Fibroblast of gingiva (primary cell): ENCODE data around the gene SRR.
A peak's percentile ranks its signal among the peaks of the same experiment; 100 is the strongest.
"Not testable (repeated sequence)": the region's sequence is repeated elsewhere in the genome, so short reads cannot be mapped to it uniquely, and the experiment has no call there.

Source experiments
- DNase-seq: peaks from one replicate; pipeline ENCODE4 v3.0.0-alpha.2; 2011; ENCODE audit warnings: low read depth

The SRR gene

GRCh38 chr17:2289878-2290478, 13.8 kb upstream of the SRR start:
- DNase-seq, result no peak

- no peak for DNase-seq
Observed at GRCh38 chr17:2292100-2292499, 11.7 kb upstream of the SRR start.

- no peak for DNase-seq
Observed at GRCh38 chr17:2295575-2295974, 8.2 kb upstream of the SRR start.

GRCh38 chr17:2297023-2297422, 6.7 kb upstream of the SRR start:
- no peak for DNase-seq

- no peak for DNase-seq
Observed at GRCh38 chr17:2299136-2299535, 4.6 kb upstream of the SRR start.

GRCh38 chr17:2299756-2300155, 4.0 kb upstream of the SRR start:
- no peak for DNase-seq

GRCh38 chr17:2302778-2303203, 959 bp upstream of the SRR start:
- DNase-seq, result no peak

- DNase-seq, result no peak
Observed at GRCh38 chr17:2304931-2305330, 1.2 kb downstream of the SRR start.

GRCh38 chr17:2309338-2310154, 5.8 kb downstream of the SRR start:
- DNase-seq, result no peak

GRCh38 chr17:2312736-2313135, 9.0 kb downstream of the SRR start:
- peak; percentile 74 for DNase-seq

- not testable (repeated sequence) for DNase-seq
Observed at GRCh38 chr17:2316916-2317205, 13.1 kb downstream of the SRR start.

- DNase-seq, result no peak
Observed at GRCh38 chr17:2317796-2318195, 14.0 kb downstream of the SRR start.

GRCh38 chr17:2319051-2319450, 15.3 kb downstream of the SRR start:
- no peak for DNase-seq

- no peak for DNase-seq
Observed at GRCh38 chr17:2321399-2321798, 17.6 kb downstream of the SRR start.

GRCh38 chr17:2323629-2324314, 20.0 kb downstream of the SRR start:
- DNase-seq, result no peak

GRCh38 chr17:2331303-2331702, 27.6 kb downstream of the SRR start:
- no peak for DNase-seq

GRCh38 chr17:2335726-2336214, 32.0 kb downstream of the SRR start:
- no peak for DNase-seq

- peak; percentile 88 for DNase-seq
Observed at GRCh38 chr17:2336215-2336851, 32.6 kb downstream of the SRR start, which contains the start of gene TSR1. Gene TSR1, minus strand, starts transcription at chr17:2336457. Its CDS starts 30 bp downstream, at chr17:2336427.

GRCh38 chr17:2336852-2337543, 33.2 kb downstream of the SRR start, which contains the start of gene SGSM2:
Gene SGSM2, plus strand, starts transcription at chr17:2337501. Its CDS starts 188 bp downstream, at chr17:2337689.
- peak; percentile 61 for DNase-seq

GRCh38 chr17:2337544-2338314, 34.0 kb downstream of the SRR start:
- peak; percentile 49 for DNase-seq

GRCh38 chr17:2338315-2338657, 34.5 kb downstream of the SRR start:
- no peak for DNase-seq
